ENCODE measurements around the gene C1orf35.

- no peak for TF ChIP-seq CTCF (IDR thresholded peaks at IDR 0.05; ENCODE audit: low read length)
- TF ChIP-seq EZH2 (optimal IDR thresholded peaks at IDR 0.05; ENCODE audit: low read depth, low read length): no peak
Measured at GRCh38 chr1:228074954-228075730, 28.0 kb downstream of the C1orf35 start.
